Cardiac fibroblast (primary cell): ENCODE results near the gene SLIT3.

Source experiments
- DNase-seq, 2 donors: peaks; one replicate each; pipeline versions ENCODE4 v3.0.0 to v3.0.0-alpha.2; 2010; ENCODE audit warnings: low read depth in 2 of 2
- H3K4me3 ChIP-seq, 2 donors: replicated peaks in 1 of 2; 1 replicate in 1 of 2; 2 replicates in 1 of 2; pipeline ENCODE4 v1.5.1; 2011; ENCODE audit warnings: low read depth in 2 of 2, low read length in 2 of 2, mild to moderate bottlenecking in 2 of 2, moderate library complexity in 1 of 2
- TF ChIP-seq, protein P1 (sequence below): IDR thresholded peaks from one replicate; pipeline ENCODE4 v1.5.1; 2011; ENCODE audit warnings: low read depth, mild to moderate bottlenecking, low read length, inconsistent platforms

Gene SLIT3

DNA sequence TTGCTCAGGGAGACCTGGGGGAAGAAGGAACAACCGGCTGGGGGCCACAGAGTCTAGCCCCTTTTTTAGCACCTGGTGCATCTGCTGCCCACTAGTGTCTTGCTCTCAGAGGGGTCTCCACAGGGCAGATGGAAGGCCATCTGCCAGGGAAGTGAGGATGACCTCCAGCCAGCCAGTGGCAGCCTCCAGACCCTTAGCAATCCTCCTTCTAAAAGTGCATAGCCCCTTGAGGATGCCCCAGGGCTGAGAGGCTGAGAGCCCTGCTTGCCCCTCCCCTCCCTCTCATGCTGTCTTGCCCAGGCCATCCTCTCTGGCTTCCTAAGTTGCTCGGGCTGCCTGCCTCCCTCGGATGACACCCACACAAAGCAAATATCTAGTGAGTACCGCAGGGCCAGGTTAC lies 640.2 kb downstream of the SLIT3 start:
- TF ChIP-seq, protein P1, sequence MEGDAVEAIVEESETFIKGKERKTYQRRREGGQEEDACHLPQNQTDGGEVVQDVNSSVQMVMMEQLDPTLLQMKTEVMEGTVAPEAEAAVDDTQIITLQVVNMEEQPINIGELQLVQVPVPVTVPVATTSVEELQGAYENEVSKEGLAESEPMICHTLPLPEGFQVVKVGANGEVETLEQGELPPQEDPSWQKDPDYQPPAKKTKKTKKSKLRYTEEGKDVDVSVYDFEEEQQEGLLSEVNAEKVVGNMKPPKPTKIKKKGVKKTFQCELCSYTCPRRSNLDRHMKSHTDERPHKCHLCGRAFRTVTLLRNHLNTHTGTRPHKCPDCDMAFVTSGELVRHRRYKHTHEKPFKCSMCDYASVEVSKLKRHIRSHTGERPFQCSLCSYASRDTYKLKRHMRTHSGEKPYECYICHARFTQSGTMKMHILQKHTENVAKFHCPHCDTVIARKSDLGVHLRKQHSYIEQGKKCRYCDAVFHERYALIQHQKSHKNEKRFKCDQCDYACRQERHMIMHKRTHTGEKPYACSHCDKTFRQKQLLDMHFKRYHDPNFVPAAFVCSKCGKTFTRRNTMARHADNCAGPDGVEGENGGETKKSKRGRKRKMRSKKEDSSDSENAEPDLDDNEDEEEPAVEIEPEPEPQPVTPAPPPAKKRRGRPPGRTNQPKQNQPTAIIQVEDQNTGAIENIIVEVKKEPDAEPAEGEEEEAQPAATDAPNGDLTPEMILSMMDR = no peak
- H3K4me3 ChIP-seq = no peak overlapping the region
- no peak for DNase-seq

DNA sequence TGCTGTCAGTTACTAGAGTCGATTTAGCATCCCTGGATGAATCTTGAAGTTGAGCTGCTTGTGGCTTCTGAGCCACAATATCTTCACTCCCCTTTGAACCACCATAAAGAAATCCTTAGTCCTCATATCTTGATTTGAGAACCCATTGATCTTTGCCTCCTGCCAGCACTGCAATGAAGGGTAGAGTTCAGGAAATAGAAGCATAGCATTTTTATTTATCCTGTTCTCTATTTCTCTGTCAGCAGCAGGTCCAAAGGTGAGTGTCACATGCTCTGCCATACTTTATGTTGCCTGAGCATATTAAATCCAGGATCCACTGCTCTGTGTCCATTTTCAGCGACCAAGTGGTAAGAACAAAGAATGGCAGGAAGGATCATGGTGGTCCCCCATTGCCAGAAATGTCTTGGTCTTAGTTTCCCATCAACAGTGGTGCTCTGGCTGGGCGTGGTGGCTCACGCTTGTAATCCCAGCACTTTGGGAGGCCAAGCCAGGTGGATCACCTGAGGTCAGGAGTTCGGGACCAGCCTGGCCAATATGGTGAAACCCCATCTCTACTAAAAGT lies 641.6 kb downstream of the SLIT3 start:
- H3K4me3 ChIP-seq = no peak overlapping the region
- TF ChIP-seq, protein P1 = no peak
- DNase-seq = no peak

GRCh38 chr5:168658394-168658793 lies 642.5 kb downstream of the SLIT3 start:
- H3K4me3 ChIP-seq = no peak overlapping the region
- DNase-seq = peak in 1 of 2 donors; percentile 69
- TF ChIP-seq, protein P1 = no peak

- TF ChIP-seq, protein P1 = no peak
- DNase-seq = peak; percentile 27 to 93
- no peak overlapping the region for H3K4me3 ChIP-seq
Observed at GRCh38 chr5:168656633-168657032, 644.3 kb downstream of the SLIT3 start.

- TF ChIP-seq, protein P1 = no peak
- no peak for DNase-seq
- no peak overlapping the region for H3K4me3 ChIP-seq
Observed at GRCh38 chr5:168655316-168655715, 645.6 kb downstream of the SLIT3 start.

- no peak overlapping the region for H3K4me3 ChIP-seq
- peak in 1 of 2 donors; percentile 85 for DNase-seq
- TF ChIP-seq, protein P1 = no peak
Observed at GRCh38 chr5:168654211-168654721, 646.7 kb downstream of the SLIT3 start.

DNA sequence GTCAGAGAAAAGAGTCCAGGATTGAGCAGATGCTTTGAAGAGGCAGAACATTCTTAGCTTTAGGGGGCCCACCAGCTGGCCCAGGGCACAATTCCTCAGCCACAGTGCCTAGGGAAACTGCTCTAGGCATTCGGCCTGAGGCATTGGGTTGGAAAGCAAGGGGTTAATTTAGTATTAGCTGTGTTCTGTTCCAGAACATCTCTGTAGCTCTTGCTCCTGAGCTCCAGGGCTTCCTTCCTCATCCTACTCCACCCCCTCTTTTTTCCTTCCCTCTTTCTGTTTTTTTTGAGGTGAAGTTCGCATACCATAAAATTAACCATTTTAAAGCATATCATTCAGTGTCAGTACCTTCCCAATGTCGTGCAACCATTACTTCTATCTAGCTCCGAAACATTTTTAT lies 647.3 kb downstream of the SLIT3 start:
- TF ChIP-seq, protein P1 = no peak
- DNase-seq = no peak

More for the DNA sequence above, 647.3 kb downstream of the SLIT3 start:
- H3K4me3 ChIP-seq = no peak overlapping the region
